Measurements from ENCODE around the gene RIPOR1. TPM values are rescaled to one million over a fixed set of nuclear protein-coding genes. Genes with fewer than 3 reads are reported as not detected.

Gene RIPOR1
- total RNA-seq, 2 donors from 2014 or later, result 98.0 to 101 TPM

GRCh38 chr16:67571464-67571863 lies 42.8 kb downstream of the RIPOR1 start:
- H3K9me3 ChIP-seq, result no peaks in the 10 kb centered on the region
- ATAC-seq (ENCODE audit: insufficient number of reproducible peaks, low FRiP score, low read depth) (no peak), DNase-seq (ENCODE audit: low spot score) (no peak)
- no peak for TF ChIP-seq CTCF (IDR thresholded peaks at IDR 0.05)
- H3K27me3 ChIP-seq (replicated peaks; ENCODE audit: insufficient read depth), result no peaks in the 10 kb centered on the region
- H3K4me3 ChIP-seq, result no peak overlapping the region
- peaks cover 14% of the 10 kb centered on the region for H3K36me3 ChIP-seq
- peaks cover 0 to 3% of the 10 kb centered on the region in 2 donors for H3K4me1 ChIP-seq (ENCODE audit: control insufficient read depth in 1 of 2, low read depth in 2 of 2)
- no peak overlapping the region for H3K27ac ChIP-seq

GRCh38 chr16:67571981-67572431 lies 43.4 kb downstream of the RIPOR1 start:
- H3K36me3 ChIP-seq, result peaks cover 14% of the 10 kb centered on the region
- H3K27ac ChIP-seq, result peak overlapping the region in 1 of 2 donors; percentile 15
- no peaks in the 10 kb centered on the region for H3K9me3 ChIP-seq
- peaks cover 0 to 3% of the 10 kb centered on the region in 2 donors for H3K4me1 ChIP-seq (ENCODE audit: control insufficient read depth in 1 of 2, low read depth in 2 of 2)
- no peak overlapping the region for H3K4me3 ChIP-seq
- TF ChIP-seq CTCF (IDR thresholded peaks at IDR 0.05), result no peak
- no peak for DNase-seq (ENCODE audit: low spot score)
- no peaks in the 10 kb centered on the region for H3K27me3 ChIP-seq (replicated peaks; ENCODE audit: insufficient read depth)
- no peak for ATAC-seq (ENCODE audit: insufficient number of reproducible peaks, low FRiP score, low read depth)

GRCh38 chr16:67579686-67580085 lies 51.1 kb downstream of the RIPOR1 start:
- Histone ChIP-seq H3K27me3 (replicated peaks; ENCODE audit: insufficient read depth) (no peaks in the 10 kb centered on the region), H3K4me3 (no peak overlapping the region), H3K27ac (no peak overlapping the region), H3K36me3 (peaks cover 6% of the 10 kb centered on the region), H3K9me3 (no peaks in the 10 kb centered on the region), H3K4me1 (ENCODE audit: control insufficient read depth in 1 of 2, low read depth in 2 of 2) (no peaks in the 10 kb centered on the region)
- no peak for ATAC-seq (ENCODE audit: insufficient number of reproducible peaks, low FRiP score, low read depth)
- TF ChIP-seq CTCF (IDR thresholded peaks at IDR 0.05), result no peak
- no peak for DNase-seq (ENCODE audit: low spot score)

GRCh38 chr16:67580202-67580601 lies 51.6 kb downstream of the RIPOR1 start:
- DNase-seq (ENCODE audit: low spot score) (no peak), ATAC-seq (ENCODE audit: insufficient number of reproducible peaks, low FRiP score, low read depth) (no peak)
- no peaks in the 10 kb centered on the region for H3K9me3 ChIP-seq

GRCh38 chr16:67593288-67593687 lies 64.7 kb downstream of the RIPOR1 start:
- no peaks in the 10 kb centered on the region for H3K9me3 ChIP-seq
- no peak overlapping the region for H3K27ac ChIP-seq
- ATAC-seq (ENCODE audit: insufficient number of reproducible peaks, low FRiP score, low read depth) (no peak), DNase-seq (ENCODE audit: low spot score) (no peak)
- H3K36me3 ChIP-seq, result peaks cover 6% of the 10 kb centered on the region
- H3K4me3 ChIP-seq, result no peak overlapping the region
- no peaks in the 10 kb centered on the region for H3K27me3 ChIP-seq (replicated peaks; ENCODE audit: insufficient read depth)
- no peak for TF ChIP-seq CTCF (IDR thresholded peaks at IDR 0.05)
- H3K4me1 ChIP-seq (ENCODE audit: control insufficient read depth in 1 of 2, low read depth in 2 of 2), result peaks cover 10 to 19% of the 10 kb centered on the region in 2 donors

More at GRCh38 chr16:67580202-67580601, 51.6 kb downstream of the RIPOR1 start:
- TF ChIP-seq CTCF (IDR thresholded peaks at IDR 0.05), result no peak
- Histone ChIP-seq H3K27me3 (replicated peaks; ENCODE audit: insufficient read depth) (no peaks in the 10 kb centered on the region), H3K4me1 (ENCODE audit: control insufficient read depth in 1 of 2, low read depth in 2 of 2) (no peaks in the 10 kb centered on the region), H3K4me3 (no peak overlapping the region), H3K36me3 (peaks cover 3% of the 10 kb centered on the region), H3K27ac (no peak overlapping the region)
